Hepatic stellate cell (primary cell): Measurements from ENCODE around the gene ARHGEF6.

Experiments
- DNase-seq: peaks from one replicate; pipeline ENCODE4 v3.0.0; 2011; ENCODE audit warnings: low spot score

ARHGEF6 gene

GRCh38 chrX:136691028-136691809, 89.5 kb downstream of the ARHGEF6 start:
- no peak for DNase-seq

GRCh38 chrX:136689436-136689835, 91.3 kb downstream of the ARHGEF6 start:
- DNase-seq = no peak

GRCh38 chrX:136687457-136687856, 93.3 kb downstream of the ARHGEF6 start:
- DNase-seq = no peak

GRCh38 chrX:136684120-136684519, 96.6 kb downstream of the ARHGEF6 start:
- DNase-seq = no peak

DNA sequence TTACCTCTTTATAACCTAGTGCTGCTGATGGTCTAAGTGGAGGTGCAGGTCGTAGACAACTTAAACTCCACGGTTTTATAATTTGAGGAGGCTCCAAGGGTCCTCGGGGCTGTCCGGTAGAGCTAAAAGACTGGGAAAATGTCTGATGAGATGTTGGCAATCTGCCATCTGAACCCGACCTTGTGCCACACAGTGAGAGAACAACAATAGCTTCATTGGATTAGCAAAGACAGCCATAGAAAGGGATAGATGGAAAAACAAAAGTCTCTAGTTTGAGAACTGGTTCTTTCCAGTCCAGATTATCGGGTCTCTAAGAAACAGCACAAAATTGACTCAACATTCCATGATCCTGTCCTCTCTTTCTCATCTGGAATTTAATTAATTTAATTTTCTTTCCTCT, 101.2 kb downstream of the ARHGEF6 start:
- DNase-seq = no peak

DNA sequence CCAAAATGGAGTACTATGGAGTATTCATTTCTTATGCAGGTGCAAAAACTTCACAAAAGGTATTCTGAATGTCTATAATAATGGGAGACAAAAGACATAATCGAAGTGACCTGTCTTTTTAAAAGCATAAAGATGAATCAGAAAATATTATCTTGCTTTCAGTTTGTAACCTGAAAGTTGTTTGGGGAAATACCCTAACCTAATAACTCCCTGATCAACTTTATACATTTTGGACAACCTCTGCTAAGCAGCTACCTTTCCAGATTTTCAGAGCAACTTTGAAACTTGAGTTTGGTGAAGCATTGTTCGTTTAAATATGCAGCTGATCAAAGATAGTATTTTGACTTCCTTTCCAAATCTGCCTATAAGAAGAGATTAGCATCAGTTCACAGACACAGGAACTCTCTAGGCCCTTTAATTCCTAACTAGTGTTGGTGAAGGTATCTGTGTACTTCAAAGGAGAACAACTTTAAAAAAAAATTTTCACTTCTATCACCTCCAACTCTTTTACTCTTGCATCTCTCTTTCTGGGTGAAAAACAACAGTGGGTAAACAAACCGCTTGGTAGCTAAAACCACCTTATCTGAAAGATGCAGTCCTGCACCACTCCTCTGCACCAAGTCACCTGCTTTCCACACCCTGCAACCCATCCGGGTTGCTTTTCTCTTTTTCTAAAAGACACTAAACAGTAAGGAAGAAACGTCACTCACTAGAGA, 106.3 kb downstream of the ARHGEF6 start:
- DNase-seq = no peak

- no peak for DNase-seq
These were observed 109.6 kb downstream of the ARHGEF6 start for GRCh38 chrX:136671006-136671610.

DNA sequence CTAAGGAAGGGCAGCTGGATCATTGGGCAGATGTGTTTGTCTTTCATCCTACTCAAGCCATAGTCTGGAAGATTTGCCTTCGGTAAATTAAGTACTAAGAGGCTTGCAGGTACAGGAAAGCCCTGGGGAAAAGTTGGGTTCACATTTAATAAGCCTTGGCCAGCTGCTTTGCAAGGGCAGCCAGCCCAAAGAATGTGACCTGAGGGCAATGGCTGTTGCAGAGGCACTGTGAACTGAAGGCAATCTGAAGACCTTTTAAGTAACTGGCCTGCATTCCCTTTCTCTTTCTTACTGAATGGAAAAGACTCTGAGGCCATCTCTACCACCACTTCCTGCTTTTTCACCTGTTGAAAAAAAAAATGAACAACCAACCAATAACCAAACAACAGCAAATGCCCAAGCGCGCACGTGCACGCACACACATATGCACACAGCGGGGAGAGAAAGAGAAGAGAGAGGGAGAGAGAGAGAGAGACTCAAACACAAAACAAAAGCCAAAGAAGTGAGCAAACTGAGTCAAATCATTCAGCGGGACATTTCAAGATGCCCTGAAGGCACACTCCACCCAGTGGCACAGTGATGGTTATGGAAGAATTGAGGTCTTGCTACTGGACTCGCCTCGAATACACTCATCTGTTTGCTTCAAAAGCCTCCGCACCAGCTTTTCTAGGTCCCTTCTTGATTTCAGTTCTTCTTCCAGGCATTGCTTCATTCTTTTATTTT, 113.1 kb downstream of the ARHGEF6 start:
- DNase-seq = no peak

GRCh38 chrX:136666088-136666487, 114.6 kb downstream of the ARHGEF6 start:
- no peak for DNase-seq

DNA sequence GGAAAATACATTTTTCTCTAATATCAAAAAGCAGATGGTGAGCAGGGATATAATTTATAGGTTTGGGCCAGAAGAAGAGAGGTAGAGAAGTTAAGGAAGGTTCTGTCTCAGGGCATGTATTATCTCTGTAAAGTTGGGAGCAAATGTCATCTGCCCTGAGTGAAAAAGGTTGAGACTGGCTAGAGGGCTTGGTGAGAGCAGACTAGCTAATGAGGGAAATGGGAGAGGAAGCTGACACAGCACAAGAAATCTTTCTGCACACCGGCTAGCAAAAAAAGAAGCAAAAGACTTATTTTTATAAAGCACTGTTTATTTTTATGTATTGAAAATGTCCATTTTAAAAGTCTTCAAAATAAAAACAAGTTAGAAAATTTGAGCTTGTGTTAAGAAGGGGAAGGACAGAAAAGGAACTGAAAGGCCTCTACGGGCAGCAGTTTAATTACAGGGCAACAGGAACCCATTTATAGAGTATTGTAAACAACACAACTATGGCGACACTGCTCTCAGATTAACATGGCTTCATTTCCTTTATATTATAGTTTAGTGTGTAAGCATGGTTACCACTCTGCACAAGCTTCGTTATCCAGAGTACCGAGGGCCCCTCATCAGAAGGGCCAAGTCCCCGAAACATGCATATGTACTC, 115.4 kb downstream of the ARHGEF6 start:
- DNase-seq = no peak

DNA sequence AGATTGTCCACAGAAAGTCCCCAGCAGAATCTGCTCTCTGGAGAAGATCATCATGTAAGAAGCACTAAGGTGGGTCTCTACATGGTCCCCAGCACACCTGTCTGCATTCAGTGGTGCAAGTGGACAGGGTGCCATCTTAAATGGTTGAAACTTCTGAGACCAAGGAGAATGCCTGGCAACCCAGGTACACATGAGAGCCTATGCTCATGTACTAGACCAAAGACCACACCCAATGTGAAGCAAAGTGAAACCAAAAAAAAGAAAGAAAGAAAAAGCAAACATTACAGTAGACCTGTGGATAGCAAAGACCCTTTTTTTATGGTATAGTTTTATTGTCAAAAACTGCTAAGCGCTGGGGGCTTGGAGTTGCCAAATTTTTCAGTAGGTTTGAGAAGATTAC, 117.8 kb downstream of the ARHGEF6 start:
- no peak for DNase-seq

DNA sequence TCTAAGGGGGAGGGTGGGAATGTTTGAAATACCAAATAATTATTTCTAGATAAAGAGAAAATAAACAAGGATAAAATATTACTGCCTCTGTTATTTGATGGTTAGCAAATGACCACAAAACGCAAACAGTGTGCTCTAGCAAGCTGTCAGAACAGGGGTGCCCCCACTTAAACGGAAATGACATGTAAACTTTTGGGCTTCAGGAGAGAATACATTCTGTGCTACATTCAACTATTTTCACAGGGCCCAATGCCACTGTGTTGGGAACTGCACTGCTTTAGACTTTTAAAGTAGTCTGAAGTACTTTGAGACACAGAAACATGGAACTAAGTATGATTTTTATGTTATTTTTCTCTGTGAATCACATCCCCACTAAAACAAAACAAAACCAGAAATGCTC, 118.6 kb downstream of the ARHGEF6 start:
- DNase-seq = no peak

DNA sequence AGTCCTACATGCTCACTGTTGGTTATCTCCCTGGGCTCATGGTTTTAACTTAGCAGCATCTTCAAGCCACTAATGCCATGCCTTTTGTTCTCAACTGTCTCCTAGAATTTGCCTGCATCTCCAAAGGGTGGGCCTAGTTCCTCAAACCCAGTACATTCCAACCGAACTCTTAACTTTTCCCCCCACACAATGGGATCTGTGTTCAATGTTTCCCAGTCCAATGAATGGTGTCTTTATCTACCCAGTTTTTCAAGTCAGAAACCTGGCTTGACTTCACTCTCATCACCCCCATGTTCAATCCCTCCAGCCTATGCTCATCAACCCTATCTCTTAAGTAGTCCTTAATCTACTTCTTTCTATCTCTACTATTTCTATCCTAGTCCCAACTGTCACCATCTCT, 119.8 kb downstream of the ARHGEF6 start:
- no peak for DNase-seq

DNA sequence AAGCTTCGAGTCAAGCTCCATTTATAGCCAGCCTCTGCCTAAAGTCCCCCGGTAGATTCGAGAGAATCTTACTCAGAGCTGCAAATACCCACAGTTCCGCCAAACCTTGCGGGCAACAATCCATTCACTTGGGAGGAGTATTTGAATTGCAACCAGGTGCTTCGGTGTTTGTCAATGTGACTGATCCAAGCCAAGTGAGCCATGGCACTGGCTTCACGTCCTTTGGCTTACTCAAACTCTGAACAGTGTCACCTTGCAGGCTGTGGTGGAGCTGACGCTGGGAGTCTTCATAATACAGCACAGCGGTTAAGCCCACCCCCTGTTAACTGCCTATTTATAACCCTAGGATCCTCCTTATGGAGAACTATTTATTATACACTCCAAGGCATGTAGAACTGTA, 121.6 kb downstream of the ARHGEF6 start:
- no peak for DNase-seq

GRCh38 chrX:136658151-136658550, 122.6 kb downstream of the ARHGEF6 start:
- DNase-seq = no peak

DNA sequence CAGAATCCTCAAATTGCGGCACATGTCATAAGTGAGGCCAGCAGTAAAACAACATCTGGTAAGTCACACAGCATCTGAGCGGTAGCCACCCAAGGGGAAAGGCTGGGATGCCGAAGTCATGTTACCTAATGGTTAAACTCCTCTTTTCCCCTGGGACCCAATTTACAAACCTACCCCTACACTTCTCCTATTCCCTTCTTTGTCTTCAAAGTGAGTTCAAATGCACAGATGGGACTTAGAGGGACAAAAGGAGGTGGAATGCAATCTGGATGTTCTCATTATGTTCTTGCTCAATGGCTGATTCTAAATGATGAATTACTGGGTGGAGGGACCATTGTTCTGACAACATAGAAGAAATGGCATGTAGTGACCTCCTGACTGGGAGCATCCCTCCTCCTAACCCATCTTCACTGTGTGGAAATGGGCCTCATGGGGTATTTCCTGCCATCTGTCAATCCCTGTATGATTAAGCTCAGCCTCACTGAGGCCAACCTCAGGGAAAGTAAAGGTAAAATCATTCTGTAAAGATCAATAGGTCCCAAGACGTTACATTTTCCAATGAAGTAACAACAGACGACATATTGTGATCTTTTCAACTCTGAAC, 124.3 kb downstream of the ARHGEF6 start:
- DNase-seq = no peak

- no peak for DNase-seq
These were observed 127.7 kb downstream of the ARHGEF6 start for GRCh38 chrX:136652822-136653723.

- DNase-seq = no peak
These were observed 129.9 kb downstream of the ARHGEF6 start for GRCh38 chrX:136650811-136651210.

DNA sequence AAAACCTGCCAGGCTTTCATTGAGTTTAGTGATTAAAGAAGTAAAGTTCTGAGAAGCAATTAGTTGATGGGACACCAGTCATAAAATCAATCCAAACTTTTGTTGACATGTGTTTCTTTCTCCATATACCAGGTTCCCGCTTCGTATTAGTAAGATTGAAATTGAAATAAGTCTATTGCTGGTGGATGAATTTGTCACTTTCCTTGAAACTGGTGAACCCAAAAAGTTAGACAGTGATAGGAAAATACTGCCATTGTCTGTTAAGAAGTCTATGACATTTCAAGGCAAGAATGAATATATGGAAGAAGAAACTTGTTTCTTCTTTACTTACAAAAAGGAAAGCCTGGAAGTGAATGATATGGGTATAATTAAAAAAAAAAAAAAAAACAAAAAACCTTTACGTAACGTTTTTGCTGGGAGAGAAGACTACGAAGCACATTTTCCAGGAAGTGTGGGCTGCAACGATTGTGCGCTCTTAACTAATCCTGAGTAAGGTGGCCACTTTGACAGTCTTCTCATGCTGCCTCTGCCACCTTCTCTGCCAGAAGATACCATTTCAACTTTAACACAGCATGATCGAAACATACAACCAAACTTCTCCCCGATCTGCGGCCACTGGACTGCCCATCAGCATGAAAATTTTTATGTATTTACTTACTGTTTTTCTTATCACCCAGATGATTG, 132.9 kb downstream of the ARHGEF6 start, which contains the start of gene CD40LG:
Gene CD40LG, plus strand, starts transcription at position 482 of the 684 bp plus-strand sequence. Its CDS starts 91 bp downstream, at position 573.
- no peak for DNase-seq
